PC-3 (cell line): ENCODE data around the gene CARHSP1. TPM values are rescaled to one million over a fixed set of nuclear protein-coding genes. Genes with fewer than 3 reads are reported as not detected.

ENCODE experiments used
- ATAC-seq: fragments of 200-7000 bp; cut with Tn5 transposase; 2 replicates; pipeline ENCODE4 v1.9.1; 2020; ENCODE audit warnings: mild to moderate bottlenecking, moderate library complexity
- BruUV-seq: library from RNA; stranded (reverse); fragments of 400-500 nt; replicated peaks from 2 replicates; lab custom pipeline; 2021; lab: Mats Ljungman, UMichigan
- CTCF ChIA-PET: fragments of 300-600 bp; sonication (Branson Sonifier 250); formaldehyde crosslinking; loops from one replicate; lab custom pipeline; 2022; ENCODE audit warnings: antibody characterized with exemption; lab: Charles Lee
- POLR2A ChIA-PET: fragments of 300-600 bp; sonication (Branson Sonifier 250); formaldehyde crosslinking; loops from one replicate; lab custom pipeline; 2022; ENCODE audit warnings: antibody characterized with exemption; ENCODE audit not compliant: unreplicated experiment; lab: Charles Lee
- DNase-seq: peaks from one replicate; pipeline ENCODE4 v3.0.0-alpha.2; 2015
- H2AFZ ChIP-seq: fragments of 300-600 bp; sonication (generic); 2 replicates; pipeline ENCODE4 v1.6.0; 2016; ENCODE audit warnings: antibody characterized with exemption, low read length
- H3F3A ChIP-seq: fragments of 300-600 bp; sonication (generic); one replicate; pipeline ENCODE4 v1.6.0; 2017; ENCODE audit warnings: antibody characterized with exemption, low read length, control low read depth, mild to moderate bottlenecking; ENCODE audit not compliant: unreplicated experiment
- H3K27ac ChIP-seq: fragments of 300-600 bp; sonication (generic); 2 replicates; pipeline ENCODE4 v1.5.1; 2016; ENCODE audit warnings: mild to moderate bottlenecking, low read length
- H3K27me3 ChIP-seq: fragments of 300-600 bp; sonication (generic); 2 replicates; pipeline ENCODE4 v1.6.1; 2016; ENCODE audit warnings: low read length, mixed read lengths
- H3K36me3 ChIP-seq: fragments of 300-600 bp; sonication (generic); 2 replicates; pipeline ENCODE4 v1.6.1; 2016; ENCODE audit warnings: low read depth, mixed run types, low read length, mixed read lengths
- H3K4me1 ChIP-seq: fragments of 300-600 bp; sonication (generic); 2 replicates; pipeline ENCODE4 v1.5.1; 2016; ENCODE audit warnings: low read length; ENCODE audit not compliant: insufficient read depth
- H3K4me2 ChIP-seq: fragments of 300-600 bp; sonication (generic); 2 replicates; pipeline ENCODE4 v1.6.0; 2016; ENCODE audit warnings: low read length
- H3K4me3 ChIP-seq: fragments of 300-600 bp; sonication (generic); 2 replicates; pipeline ENCODE4 v1.5.1; 2016; ENCODE audit warnings: mild to moderate bottlenecking, low read length, mixed read lengths
- H3K79me2 ChIP-seq: fragments of 300-600 bp; sonication (generic); 2 replicates; pipeline ENCODE4 v1.6.1; 2017; ENCODE audit warnings: low read length, mixed read lengths
- H3K9ac ChIP-seq: fragments of 300-600 bp; sonication (generic); 2 replicates; pipeline ENCODE4 v1.6.0; 2016; ENCODE audit warnings: mild to moderate bottlenecking, low read length
- H3K9me2 ChIP-seq: fragments of 300-600 bp; sonication (generic); replicated peaks from 2 replicates; pipeline ENCODE4 v1.6.1; 2016; ENCODE audit warnings: mixed run types, low read length, mixed read lengths
- H3K9me3 ChIP-seq: fragments of 300-600 bp; sonication (generic); 2 replicates; pipeline ENCODE4 v1.6.1; 2016; ENCODE audit warnings: low read length, mixed read lengths
- H4K20me1 ChIP-seq: fragments of 300-600 bp; sonication (generic); 2 replicates; pipeline ENCODE4 v1.6.1; 2016; ENCODE audit warnings: low read length, mixed read lengths
- CTCF ChIP-seq: fragments of 300-600 bp; sonication (generic); conservative IDR thresholded peaks from 2 replicates; pipeline ENCODE4 v1.5.1; 2017; ENCODE audit warnings: antibody characterized with exemption, low read depth, mild to moderate bottlenecking, low read length
- EZH2 ChIP-seq: fragments of 300-600 bp; sonication (generic); IDR thresholded peaks from one replicate; pipeline ENCODE4 v1.6.1; 2017; ENCODE audit warnings: antibody characterized with exemption, mild to moderate bottlenecking, low read length; ENCODE audit not compliant: unreplicated experiment
- EZH2phosphoT487 ChIP-seq: fragments of 300-600 bp; sonication (generic); IDR thresholded peaks from 2 replicates; pipeline ENCODE4 v1.6.1; 2018; ENCODE audit warnings: mild to moderate bottlenecking, antibody characterized with exemption, low read length, borderline replicate concordance
- intact Hi-C: fragments of 100-400 bp; cut with micrococcal nuclease; formaldehyde crosslinking; loops from 2 replicates; pipeline ENCODE4 v1.9.0; 2023
- total RNA-seq: library from RNA; depleted of rRNA; stranded (reverse); fragments of >200 nt; gene quantifications from 2 replicates; pipeline ENCODE4 v1.2.3, GENCODE V29; 2014

Gene CARHSP1
- total RNA-seq, 1 experiment from 2014 or later: 142 TPM

- H3K27me3 ChIP-seq: no peaks in the 10 kb centered on the region
- H3K9me3 ChIP-seq: no peaks in the 10 kb centered on the region
- no peak overlapping the region for H3K4me2 ChIP-seq
- CTCF ChIA-PET: no interaction called here
- 0 out of 2 replicates have a peak, but pooled peaks cover 4% of the 10 kb centered on the region for H3K79me2 ChIP-seq
- no peaks in the 10 kb centered on the region for H3F3A ChIP-seq
- TF ChIP-seq EZH2phosphoT487: no peak
- TF ChIP-seq CTCF: no peak
- no peak for TF ChIP-seq EZH2
- no peak overlapping the region for H3K4me3 ChIP-seq
- no peaks in the 10 kb centered on the region for H3K9me2 ChIP-seq
- H3K36me3 ChIP-seq: peaks cover 48% of the 10 kb centered on the region
- H3K4me1 ChIP-seq: peaks cover 15% of the 10 kb centered on the region
- intact Hi-C loops: no loop called here
- DNase-seq: no peak
- H3K27ac ChIP-seq: no peak overlapping the region
- no peak overlapping the region for H2AFZ ChIP-seq
- BruUV-seq: no TSS peak
- POLR2A ChIA-PET: no interaction called here
- ATAC-seq: no peak
- peaks cover 2% of the 10 kb centered on the region; the same call in 1 of the 2 replicates for H4K20me1 ChIP-seq
- H3K9ac ChIP-seq: no peak overlapping the region
These were observed 47.0 kb upstream of the CARHSP1 start for GRCh38 chr16:8915722-8916301.

GRCh38 chr16:8914098-8914497 is 45.3 kb upstream of the CARHSP1 start:
- Histone ChIP-seq H3K9me3 (no peaks in the 10 kb centered on the region), H3K27me3 (no peaks in the 10 kb centered on the region), H3K4me2 (no peak overlapping the region), H3K9ac (no peak overlapping the region), H3F3A (no peaks in the 10 kb centered on the region), H2AFZ (no peak overlapping the region), H3K4me1 (peaks cover 15% of the 10 kb centered on the region), H3K9me2 (no peaks in the 10 kb centered on the region), H3K36me3 (peaks cover 40% of the 10 kb centered on the region), H3K79me2 (peaks cover 9% of the 10 kb centered on the region; the same call in 1 of the 2 replicates), H3K4me3 (no peak overlapping the region), H3K27ac (no peak overlapping the region), H4K20me1 (peaks cover 4% of the 10 kb centered on the region; the same call in 1 of the 2 replicates)
- CTCF ChIA-PET: no interaction called here
- POLR2A ChIA-PET: no interaction called here
- intact Hi-C loops: no loop called here
- no TSS peak for BruUV-seq
- DNase-seq (no peak), ATAC-seq (no peak)
- TF ChIP-seq EZH2 (no peak), EZH2phosphoT487 (no peak), CTCF (no peak)

GRCh38 chr16:8912793-8913192 is 44.0 kb upstream of the CARHSP1 start:
- Histone ChIP-seq H4K20me1 (peaks cover 9% of the 10 kb centered on the region; the same call in 1 of the 2 replicates), H3K27me3 (no peaks in the 10 kb centered on the region), H3K9ac (no peak overlapping the region), H3K4me1 (peaks cover 15% of the 10 kb centered on the region), H3K36me3 (peaks cover 45% of the 10 kb centered on the region), H3K79me2 (peaks cover 9% of the 10 kb centered on the region; the same call in 1 of the 2 replicates), H3F3A (no peaks in the 10 kb centered on the region), H2AFZ (no peak overlapping the region), H3K4me2 (no peak overlapping the region), H3K4me3 (no peak overlapping the region), H3K27ac (no peak overlapping the region), H3K9me3 (no peaks in the 10 kb centered on the region), H3K9me2 (no peaks in the 10 kb centered on the region)
- BruUV-seq: no TSS peak
- TF ChIP-seq CTCF (no peak), EZH2phosphoT487 (no peak), EZH2 (no peak)
- ChIA-PET CTCF (no interaction called here), POLR2A (no interaction called here)
- intact Hi-C loops: no loop called here
- ATAC-seq: no peak
- DNase-seq: no peak
